ENCODE data around the gene TMEM123. TPM values are rescaled to one million over a fixed set of nuclear protein-coding genes. Genes with fewer than 3 reads are reported as not detected.

Gene TMEM123
- total RNA-seq, 1 experiment from 2014 or later, result 116 TPM

- Mint-ChIP-seq H3K36me3 (peaks cover 31% of the 10 kb centered on the region), H3K27ac (no peak overlapping the region), H3K27me3 (ENCODE audit: low read depth) (no peaks in the 10 kb centered on the region), H3K9me3 (no peaks in the 10 kb centered on the region), H3K4me3 (no peak overlapping the region), H3K4me1 (no peaks in the 10 kb centered on the region)
- no peak for ATAC-seq
- TF ChIP-seq ZNF396 (CRISPR knock-in tag; IDR thresholded peaks at IDR 0.05; ENCODE audit: borderline replicate concordance), result no peak
- TF ChIP-seq MYBL2 (CRISPR knock-in tag; IDR thresholded peaks at IDR 0.05), result no peak
- TF ChIP-seq ZNF232 (CRISPR knock-in tag; IDR thresholded peaks at IDR 0.05), result no peak
- TF ChIP-seq ZNF671 (CRISPR knock-in tag; IDR thresholded peaks at IDR 0.05), result no peak
- TF ChIP-seq GABPB1 (CRISPR knock-in tag; IDR thresholded peaks at IDR 0.05), result no peak
- TF ChIP-seq ZNF121 (CRISPR knock-in tag; IDR thresholded peaks at IDR 0.05), result no peak
- no peak for TF ChIP-seq JAZF1 (CRISPR knock-in tag; IDR thresholded peaks at IDR 0.05)
- no peak for TF ChIP-seq ELF4 (CRISPR knock-in tag; IDR thresholded peaks at IDR 0.05; ENCODE audit: low read depth)
- no peak for TF ChIP-seq CBFB (CRISPR knock-in tag; IDR thresholded peaks at IDR 0.05; ENCODE audit: low read depth)
- no peak for TF ChIP-seq ZNF281 (CRISPR knock-in tag; IDR thresholded peaks at IDR 0.05)
- TF ChIP-seq TP53 (CRISPR knock-in tag; IDR thresholded peaks at IDR 0.05), result no peak
- TF ChIP-seq ZNF138 (CRISPR knock-in tag; conservative IDR thresholded peaks at IDR 0.05), result no peak
- TF ChIP-seq ZBTB21 (CRISPR knock-in tag; IDR thresholded peaks at IDR 0.05; ENCODE audit: borderline replicate concordance), result no peak
- TF ChIP-seq NFYB (CRISPR knock-in tag; conservative IDR thresholded peaks at IDR 0.05; ENCODE audit: low read depth), result no peak
- no peak for TF ChIP-seq ZBTB43 (CRISPR knock-in tag; IDR thresholded peaks at IDR 0.05)
- TF ChIP-seq FOXK1 (CRISPR knock-in tag; IDR thresholded peaks at IDR 0.05), result no peak
- TF ChIP-seq ARID4B (CRISPR knock-in tag; IDR thresholded peaks at IDR 0.05; ENCODE audit: borderline replicate concordance), result no peak
- no peak for TF ChIP-seq GRHL2 (CRISPR knock-in tag; IDR thresholded peaks at IDR 0.05; ENCODE audit: insufficient replicate concordance, severe bottlenecking)
- ChIA-PET CTCF (interaction anchor here (1.7 kb wide), 1 partner anchor 9 kb away, joined by 8 read pairs; no protein-coding TSS in a partner anchor), POLR2A (no interaction called here)
- DNase-seq (ENCODE audit: low spot score), result no peak
Observed at GRCh38 chr11:102399189-102399588, 53.4 kb downstream of the TMEM123 start.

- ATAC-seq, result no peak
- TF ChIP-seq ATF6 (CRISPR knock-in tag; IDR thresholded peaks at IDR 0.05) (no peak), ATF2 (CRISPR knock-in tag; IDR thresholded peaks at IDR 0.05; ENCODE audit: borderline replicate concordance, low read depth) (no peak), ZBTB43 (CRISPR knock-in tag; IDR thresholded peaks at IDR 0.05) (no peak), CREM (CRISPR knock-in tag; IDR thresholded peaks at IDR 0.05) (no peak), RELA (CRISPR knock-in tag; IDR thresholded peaks at IDR 0.05; ENCODE audit: borderline replicate concordance) (no peak)
Observed at GRCh38 chr11:102398297-102398696, 54.3 kb downstream of the TMEM123 start.

More at GRCh38 chr11:102398297-102398696, 54.3 kb downstream of the TMEM123 start:
- DNase-seq (ENCODE audit: low spot score), result no peak
- H3K4me3 Mint-ChIP-seq, result no peak overlapping the region
- H3K9me3 Mint-ChIP-seq, result no peaks in the 10 kb centered on the region
- POLR2A ChIA-PET, result no interaction called here
- CTCF ChIA-PET, result interaction anchor here (1.6 kb wide), 1 partner anchor 8 kb away, joined by 7 read pairs; no protein-coding TSS in a partner anchor
- peaks cover 34% of the 10 kb centered on the region for H3K36me3 Mint-ChIP-seq
- no peaks in the 10 kb centered on the region for H3K27me3 Mint-ChIP-seq (ENCODE audit: low read depth)
- H3K4me1 Mint-ChIP-seq, result no peaks in the 10 kb centered on the region
- no peak overlapping the region for H3K27ac Mint-ChIP-seq
